22Rv1 (cell line): ENCODE results near the gene PTCH1.

Source experiments
- H3K27ac ChIP-seq: fragments of 450-650 bp; 2 replicates; pipeline ENCODE4 v1.5.1; 2017
- ZFX ChIP-seq: fragments of 450-650 bp; IDR thresholded peaks from 2 replicates; pipeline ENCODE4 v1.6.1; 2017; ENCODE audit warnings: antibody characterized with exemption, borderline replicate concordance
- TF ChIP-seq, protein P1 (sequence below): fragments of 450-650 bp; IDR thresholded peaks from 2 replicates; pipeline ENCODE4 v1.5.1; 2017; ENCODE audit warnings: mild to moderate bottlenecking

PTCH1 gene

DNA sequence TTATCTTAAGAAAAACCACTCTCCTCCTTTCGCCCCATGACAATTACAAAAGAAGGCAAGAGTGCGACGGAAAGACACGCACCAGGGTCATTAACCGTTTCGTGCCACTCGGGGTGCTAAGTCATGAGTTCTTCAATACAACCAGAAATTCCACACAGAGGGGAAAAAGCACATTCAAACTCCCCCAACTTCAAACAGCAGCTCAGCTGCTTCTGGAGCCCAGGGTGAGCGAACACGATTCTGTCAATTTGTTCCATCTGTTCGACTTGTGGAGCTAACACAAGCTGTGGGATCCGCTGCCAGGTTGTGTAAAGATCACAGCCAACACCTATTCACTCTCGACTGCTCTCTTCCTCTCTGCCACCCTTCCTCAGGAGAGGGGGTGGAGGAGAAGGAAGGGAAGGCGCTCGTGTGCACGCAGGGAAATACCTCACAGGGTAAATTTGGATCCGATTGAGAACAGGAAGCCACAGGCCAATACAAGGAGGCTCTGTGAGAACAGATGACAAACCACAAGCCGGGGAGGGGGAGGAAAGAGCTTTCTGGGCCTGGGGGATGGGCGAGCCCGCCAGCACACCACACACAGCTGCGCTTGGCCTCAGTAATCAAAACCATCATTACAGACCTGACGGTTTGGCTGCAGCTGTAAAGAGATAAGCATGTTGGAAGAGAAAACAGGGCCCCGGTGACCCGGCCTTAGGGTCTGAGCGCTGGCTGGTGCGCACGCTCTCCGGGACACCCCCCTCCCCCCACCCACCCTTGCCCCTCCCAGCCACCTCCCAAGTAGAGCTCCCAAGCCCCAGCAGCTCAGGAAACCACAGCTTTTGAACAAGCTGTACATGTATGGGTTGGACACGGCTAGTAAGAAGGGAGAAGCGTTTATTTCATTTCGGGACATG, 54.3 kb downstream of the PTCH1 start:
- H3K27ac ChIP-seq, result no peak overlapping the region
- no peak for TF ChIP-seq ZFX
- TF ChIP-seq, protein P1, sequence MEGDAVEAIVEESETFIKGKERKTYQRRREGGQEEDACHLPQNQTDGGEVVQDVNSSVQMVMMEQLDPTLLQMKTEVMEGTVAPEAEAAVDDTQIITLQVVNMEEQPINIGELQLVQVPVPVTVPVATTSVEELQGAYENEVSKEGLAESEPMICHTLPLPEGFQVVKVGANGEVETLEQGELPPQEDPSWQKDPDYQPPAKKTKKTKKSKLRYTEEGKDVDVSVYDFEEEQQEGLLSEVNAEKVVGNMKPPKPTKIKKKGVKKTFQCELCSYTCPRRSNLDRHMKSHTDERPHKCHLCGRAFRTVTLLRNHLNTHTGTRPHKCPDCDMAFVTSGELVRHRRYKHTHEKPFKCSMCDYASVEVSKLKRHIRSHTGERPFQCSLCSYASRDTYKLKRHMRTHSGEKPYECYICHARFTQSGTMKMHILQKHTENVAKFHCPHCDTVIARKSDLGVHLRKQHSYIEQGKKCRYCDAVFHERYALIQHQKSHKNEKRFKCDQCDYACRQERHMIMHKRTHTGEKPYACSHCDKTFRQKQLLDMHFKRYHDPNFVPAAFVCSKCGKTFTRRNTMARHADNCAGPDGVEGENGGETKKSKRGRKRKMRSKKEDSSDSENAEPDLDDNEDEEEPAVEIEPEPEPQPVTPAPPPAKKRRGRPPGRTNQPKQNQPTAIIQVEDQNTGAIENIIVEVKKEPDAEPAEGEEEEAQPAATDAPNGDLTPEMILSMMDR, result no peak

DNA sequence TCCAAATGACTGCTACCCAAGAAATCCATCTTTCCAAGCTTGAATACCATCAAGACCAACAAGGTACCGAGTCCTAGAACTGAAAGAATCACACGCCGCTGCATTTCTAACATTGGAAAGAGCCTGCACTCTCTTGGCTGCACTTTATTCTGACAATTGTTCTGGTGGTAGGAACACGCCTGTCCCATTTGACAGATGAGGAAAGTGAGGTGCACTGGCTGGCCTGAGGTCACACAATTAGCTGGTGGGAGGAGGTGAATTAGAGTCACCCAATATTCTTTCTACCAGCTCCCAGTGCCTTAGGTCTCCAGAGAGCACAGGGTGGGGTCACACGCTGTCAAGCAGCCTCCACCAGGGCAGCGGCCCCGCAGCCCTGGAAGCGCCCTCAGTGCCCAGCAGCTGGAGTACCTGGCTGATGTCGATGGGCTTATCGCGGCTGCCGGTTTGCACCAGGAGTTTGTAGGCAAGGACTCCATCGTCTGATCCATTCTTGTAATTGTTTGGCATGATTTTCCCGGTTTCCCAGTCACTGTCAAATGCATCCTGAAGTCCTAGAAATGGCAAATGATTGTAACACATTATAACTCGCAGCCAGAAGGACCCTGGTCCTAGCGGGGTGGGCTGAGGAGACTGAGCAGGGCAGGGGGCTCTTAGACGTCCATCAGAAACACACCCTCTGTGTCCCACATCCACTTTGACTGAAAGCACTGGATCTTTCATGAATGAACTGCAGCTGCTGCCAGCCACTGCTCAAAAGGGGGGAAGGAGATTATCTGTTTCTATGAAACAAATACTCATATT, 55.1 kb downstream of the PTCH1 start:
- H3K27ac ChIP-seq, result no peak overlapping the region
- TF ChIP-seq, protein P1, result no peak
- no peak for TF ChIP-seq ZFX

DNA sequence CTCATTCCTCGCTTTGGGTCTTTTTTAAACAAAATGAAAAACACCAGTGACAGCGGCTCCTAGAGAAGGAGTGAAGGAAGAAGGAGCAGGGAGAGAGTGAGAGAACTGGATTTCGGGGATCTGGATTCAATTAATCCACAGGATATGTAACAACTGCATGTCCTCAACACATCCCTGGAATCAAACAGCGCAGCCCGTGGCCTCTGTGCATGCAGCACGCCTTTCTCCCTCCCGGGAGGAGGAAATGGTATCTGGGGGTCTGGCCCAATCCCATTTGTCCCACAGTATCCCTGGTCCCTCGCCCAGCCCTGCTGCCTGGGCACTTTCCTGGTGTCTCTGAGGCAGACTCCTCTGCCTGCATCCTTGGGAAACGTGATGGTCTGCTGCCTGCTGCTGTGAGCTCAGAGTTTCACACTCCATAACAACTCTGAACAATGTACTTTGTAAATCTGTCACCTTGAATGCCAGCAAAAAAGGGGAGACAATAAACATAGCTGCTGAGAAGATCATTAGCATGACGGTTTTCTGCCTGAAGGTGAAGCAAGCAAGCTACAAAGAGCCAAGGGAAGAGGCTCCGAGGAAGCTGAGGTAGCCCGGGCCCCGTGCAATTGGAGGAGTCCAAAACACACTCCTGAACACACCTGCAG, 56.1 kb downstream of the PTCH1 start:
- TF ChIP-seq ZFX, result no peak
- TF ChIP-seq, protein P1, result no peak
- no peak overlapping the region for H3K27ac ChIP-seq

DNA sequence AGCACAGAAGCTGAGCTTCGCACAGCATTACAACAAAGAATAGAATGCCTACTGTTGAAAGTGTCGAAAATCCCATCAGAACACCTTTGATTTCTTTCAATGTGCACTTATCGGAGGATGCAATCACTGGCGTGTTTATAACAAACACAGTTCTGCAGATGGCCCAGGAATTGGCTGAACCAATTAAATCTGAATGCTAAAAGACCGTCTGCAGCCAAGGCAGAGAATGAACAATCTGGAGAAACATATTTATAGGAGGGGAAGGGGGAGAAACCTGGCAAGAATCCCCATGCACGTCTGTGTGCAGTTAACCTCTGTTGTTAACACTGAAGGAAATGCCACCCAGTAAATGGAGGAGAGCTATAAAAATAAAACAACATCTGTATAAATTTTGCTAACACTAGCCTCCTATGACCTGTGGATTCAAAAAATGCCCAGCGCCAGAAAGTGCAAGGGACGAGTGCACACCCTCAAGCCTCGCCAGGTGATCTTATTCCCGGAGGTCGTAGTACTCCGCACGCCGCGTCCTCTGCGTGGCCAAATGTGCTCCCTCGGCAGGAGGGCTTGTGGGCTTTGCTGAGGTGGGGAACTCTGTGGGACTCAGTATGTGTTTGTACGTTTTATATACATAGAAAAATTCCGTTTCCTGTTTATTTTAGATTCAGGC, 56.8 kb downstream of the PTCH1 start:
- TF ChIP-seq, protein P1, result no peak
- TF ChIP-seq ZFX, result no peak
- H3K27ac ChIP-seq, result no peak overlapping the region

DNA sequence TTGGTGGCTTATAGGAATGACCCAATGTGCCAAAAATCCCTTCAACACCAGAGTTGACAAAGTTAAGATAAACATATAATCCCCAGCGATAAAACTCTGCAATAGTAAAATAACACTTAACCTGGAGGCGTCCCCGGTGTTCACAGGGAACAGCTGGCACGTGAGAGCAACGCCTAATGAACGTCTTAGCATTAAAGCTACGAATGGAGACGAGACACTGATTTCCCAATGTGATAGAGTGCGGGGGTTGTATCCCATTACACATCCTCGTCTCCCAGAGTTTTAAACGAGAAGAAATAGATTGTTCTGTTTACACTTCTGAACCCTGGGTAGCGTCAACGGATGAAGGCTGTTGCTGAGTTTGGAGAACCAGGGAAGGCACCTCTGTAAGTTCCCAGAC, 57.6 kb downstream of the PTCH1 start:
- no peak for TF ChIP-seq ZFX
- TF ChIP-seq, protein P1, result no peak
- no peak overlapping the region for H3K27ac ChIP-seq

DNA sequence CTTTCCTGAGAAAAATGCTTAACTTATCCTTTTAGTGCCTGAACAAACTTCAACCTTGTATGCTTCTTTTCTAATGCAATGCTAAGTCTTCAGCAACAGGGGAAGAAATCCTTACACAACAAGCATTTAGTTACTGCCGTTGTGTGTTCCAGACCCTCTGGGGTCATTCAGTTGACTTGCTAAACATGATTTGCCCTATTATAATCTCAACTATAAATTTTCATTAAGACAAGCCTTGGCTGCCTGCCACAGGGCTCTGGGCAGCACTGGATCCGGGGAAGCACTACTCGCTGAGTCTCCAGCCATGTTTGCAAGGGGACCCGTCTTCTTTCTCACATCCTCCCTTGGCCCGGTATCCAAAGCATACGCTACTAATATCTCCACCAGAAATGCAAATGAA, 58.1 kb downstream of the PTCH1 start:
- TF ChIP-seq, protein P1, result no peak
- no peak for TF ChIP-seq ZFX
- H3K27ac ChIP-seq, result no peak overlapping the region; the same call in 1 of the 2 replicates
